HG02938 (cell line): ENCODE measurements around the gene SERTAD1.
"Not testable (repeated sequence)": the region's sequence is repeated elsewhere in the genome, so short reads cannot be mapped to it uniquely, and the experiment has no call there.

Source experiments
- ATAC-seq: cut with Tn5 transposase; IDR thresholded peaks from one replicate; pipeline ENCODE4 v1.9.1; 2021; ENCODE audit warnings: mild to moderate bottlenecking, moderate library complexity; ENCODE audit not compliant: unreplicated experiment

The SERTAD1 gene

GRCh38 chr19:40423938-40424337 lies 1.9 kb downstream of the SERTAD1 start:
- no peak for ATAC-seq

DNA sequence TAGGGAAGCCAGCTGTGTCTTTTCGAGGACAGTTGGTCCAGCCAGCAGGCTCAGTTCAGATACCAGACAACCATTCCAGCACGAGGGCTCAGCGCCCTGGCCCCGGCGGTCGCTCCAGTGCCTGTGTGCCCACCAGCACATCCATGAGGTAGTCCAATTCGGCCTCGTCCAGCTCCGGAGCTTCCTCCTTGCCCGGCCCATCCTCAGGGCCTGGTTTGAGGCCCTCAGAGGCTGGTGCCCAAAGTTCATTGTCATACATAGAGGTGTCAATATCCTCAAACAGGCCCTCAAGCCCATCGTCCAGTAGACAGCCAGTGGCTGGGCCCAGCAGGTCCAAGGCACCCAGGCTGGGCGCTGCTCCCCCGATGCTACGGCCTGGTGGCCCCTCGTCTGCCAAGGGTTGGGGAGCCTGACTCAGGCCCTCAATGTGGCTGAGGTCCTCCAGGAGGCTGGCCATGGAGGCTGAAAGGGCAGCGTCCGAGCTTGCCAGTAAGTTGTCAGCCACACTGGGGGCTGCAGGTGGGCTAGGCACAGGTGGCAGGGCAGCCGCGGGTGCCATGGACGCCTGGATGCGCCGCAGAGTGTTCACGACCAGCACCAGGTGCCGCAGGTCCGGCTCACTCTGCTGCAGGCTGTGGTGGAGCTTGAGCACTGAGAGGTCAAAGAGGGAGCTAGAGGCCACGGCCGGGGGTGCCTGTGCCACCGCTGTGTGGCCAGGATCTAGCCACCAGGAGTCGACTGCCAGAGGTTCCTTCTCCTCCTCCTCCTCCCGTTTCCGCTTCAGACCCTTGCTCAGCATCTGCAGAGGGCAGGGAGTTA lies 2.8 kb downstream of the SERTAD1 start:
- no peak for ATAC-seq

DNA sequence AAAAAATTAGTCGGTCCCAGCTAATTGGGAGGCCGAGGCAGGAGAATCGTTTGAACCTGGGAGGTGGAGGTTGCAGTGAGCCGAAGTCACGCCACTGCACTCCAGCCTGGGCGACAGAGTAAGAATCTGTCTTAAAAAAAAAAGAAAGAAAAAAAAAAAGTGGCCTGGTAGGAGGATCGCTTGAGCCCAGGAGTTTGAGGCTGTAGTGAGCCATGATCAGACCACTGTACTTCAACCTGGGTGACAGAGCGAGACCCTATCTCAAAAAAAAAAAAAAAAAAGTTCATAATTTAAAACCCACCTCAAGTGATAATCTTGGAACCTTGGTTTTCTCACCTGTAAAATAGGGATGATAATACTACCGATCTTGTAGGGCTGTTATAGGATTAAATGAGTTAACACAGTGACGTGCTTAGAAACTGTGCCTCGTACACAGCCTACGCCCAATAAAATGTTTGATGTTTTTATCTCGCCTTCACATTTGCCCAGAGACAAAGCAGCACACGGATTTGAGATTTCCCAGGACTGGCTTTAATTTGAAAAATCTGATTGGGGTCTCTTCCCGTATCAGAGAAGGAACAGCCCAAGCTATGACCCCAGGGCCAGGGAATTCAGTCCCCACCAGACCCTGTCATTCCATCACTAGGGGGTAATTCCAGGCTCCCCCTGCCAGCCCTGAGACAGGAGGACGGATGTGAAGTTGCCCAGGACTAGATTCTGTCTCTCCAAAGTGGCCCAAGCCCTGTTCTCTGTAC lies 3.6 kb downstream of the SERTAD1 start:
- ATAC-seq, result no peak

DNA sequence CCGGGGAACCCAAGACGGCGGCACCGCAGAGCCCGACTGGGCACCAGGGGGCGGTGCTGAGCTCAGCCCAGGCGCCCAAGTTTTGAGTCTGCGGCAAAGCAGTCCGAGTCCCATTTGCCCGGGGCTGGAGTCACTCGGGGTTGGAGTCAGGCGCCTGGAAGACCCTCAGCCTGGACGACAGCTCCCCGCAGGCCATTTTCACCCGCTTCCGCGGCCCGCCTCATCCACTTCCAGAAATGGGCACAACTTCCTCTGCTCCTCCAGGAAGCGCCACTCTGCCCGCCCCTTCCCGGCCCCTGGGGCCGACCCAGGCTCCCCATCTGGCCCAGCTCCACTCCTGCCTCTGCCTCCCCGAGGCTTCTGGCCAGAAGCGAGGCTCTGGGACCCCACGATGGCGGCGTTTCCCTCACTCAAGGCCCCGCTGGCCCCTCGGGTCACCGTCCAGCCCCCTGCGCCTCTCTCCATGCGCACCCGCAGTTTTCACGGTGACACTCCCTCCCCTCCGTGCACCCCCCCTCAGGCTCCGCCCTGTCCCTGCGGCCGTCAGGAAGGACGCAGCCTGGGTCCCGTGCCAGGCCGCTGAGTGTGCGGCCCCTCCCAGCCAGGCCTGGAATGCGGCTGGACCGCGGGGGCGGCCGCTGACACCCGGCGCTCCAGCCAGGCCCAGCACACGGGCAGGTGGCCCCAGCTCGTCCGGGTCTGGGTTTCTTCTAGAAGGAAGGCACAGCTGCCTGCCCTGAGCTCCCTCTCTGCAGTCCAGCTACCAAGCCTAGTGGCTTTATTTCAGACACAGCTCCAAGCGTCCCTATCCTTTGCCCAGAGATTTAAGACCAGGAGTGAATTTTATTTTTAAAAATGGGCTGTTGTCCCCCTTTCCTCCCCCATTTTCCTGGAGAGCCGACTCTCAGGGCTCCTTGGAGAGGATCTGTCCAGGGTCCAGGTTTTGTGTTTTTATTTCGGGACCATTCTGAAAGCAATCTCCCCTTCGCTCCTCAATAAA lies 4.7 kb downstream of the SERTAD1 start:
- no peak for ATAC-seq

DNA sequence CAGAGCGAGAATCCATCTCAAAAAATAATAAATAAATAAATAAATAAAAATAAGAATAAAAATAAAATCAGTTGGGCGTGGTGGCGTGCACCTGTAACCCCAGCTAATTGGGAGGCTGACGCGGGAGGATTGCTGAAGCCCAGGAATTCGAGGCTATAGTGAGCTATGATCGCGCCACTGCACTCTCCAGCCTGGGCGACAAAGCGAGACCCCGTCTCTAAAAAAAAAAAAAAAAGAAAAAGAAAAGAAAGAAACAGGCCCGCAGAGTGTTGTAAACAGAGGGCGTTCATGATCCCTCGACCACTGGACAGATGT lies 5.4 kb downstream of the SERTAD1 start:
- no peak for ATAC-seq

- ATAC-seq, result no peak
Measured at GRCh38 chr19:40419780-40420179, 6.0 kb downstream of the SERTAD1 start.

DNA sequence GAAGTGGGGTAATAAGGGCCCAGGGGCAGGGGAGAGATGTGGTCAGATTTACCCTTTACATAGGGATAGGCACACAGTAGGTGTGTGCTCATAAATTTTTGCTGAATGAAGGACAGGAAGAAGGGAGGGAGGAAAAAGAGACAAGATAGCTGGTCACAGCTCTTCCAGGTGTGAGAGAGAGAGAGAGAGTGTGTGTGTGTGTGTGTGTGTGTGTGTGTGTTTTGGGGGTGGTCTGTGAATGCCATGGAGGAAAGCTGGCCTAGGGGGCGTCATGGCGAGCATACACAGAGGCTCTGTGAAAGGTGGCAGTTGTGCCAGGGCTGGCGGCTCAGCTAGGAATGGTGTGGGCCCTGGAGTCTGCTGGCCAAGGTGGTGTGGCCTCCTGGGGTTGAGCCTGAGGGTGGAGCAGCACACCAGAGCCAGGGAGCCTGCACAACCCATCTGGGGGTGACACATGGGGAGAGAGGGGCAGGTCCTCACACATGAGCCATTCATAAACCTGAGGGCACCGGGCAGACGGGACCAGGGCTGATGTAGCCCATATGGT lies 6.7 kb downstream of the SERTAD1 start:
- no peak for ATAC-seq

- no peak for ATAC-seq
Measured at GRCh38 chr19:40418040-40418439, 7.8 kb downstream of the SERTAD1 start.

- no peak for ATAC-seq
Measured at GRCh38 chr19:40417643-40417981, 8.2 kb downstream of the SERTAD1 start.

DNA sequence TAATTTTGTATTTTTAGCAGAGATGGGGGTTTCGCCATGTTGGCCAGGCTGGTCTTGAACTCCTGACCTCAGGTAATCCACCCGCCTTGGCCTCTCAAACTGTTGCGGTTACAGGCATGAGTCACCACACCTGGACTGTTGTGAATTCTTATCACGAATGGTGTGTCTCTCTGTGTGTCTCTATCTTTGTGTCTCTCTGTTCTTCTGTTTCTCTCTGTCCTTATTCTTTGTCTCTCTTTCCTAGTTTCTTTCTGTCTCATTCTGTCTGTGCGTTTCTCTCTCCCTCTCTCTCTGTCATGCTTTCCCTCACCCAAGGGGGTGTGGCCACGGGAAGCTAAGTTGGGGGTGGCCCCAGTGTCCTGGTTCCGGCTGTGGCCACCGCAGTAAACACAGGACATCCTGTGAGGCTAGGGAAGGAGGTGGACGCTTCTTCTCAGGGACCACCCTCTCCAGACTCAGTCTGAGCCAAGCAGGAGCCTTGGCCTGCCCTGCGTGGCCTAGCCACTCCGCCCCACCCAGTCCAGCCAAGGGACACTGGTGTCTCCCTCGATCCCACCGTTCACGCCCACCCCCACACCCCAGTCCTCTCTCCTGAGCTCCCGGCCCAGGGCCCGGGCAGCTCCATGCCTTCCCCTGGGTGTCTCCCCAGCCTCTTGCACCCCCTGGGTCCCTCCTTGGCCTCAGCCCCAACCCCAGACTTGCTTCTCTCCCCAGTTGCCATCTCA lies 8.7 kb downstream of the SERTAD1 start:
- ATAC-seq, result no peak

DNA sequence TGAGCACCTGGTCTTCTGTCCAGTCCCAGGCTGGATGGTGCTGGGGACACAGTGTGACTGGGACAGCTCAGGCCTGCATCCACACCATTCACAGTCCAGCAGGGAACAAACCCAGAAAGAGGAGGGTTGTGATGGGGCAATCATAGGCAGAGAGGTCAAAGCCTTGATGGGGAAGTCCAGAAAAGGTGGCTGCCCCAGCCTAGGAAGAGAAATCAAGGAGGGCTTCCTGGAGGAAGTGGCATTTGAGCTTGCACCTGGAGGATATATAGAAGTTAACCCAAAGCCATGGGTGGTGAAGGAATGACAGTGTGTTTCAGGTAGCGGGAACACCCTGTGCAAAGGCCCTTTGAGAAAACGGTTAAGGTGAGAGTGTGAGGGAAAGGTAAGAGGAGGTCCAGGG lies 10.0 kb downstream of the SERTAD1 start:
- ATAC-seq, result no peak

GRCh38 chr19:40414542-40415535 lies 11.0 kb downstream of the SERTAD1 start:
- ATAC-seq, result no peak

GRCh38 chr19:40413291-40413845 lies 12.4 kb downstream of the SERTAD1 start, which contains the start of gene PRX:
Gene PRX (minus strand): TSS chr19:40413378. CDS start chr19:40407932, 5,446 bp downstream.
- ATAC-seq, result no peak

DNA sequence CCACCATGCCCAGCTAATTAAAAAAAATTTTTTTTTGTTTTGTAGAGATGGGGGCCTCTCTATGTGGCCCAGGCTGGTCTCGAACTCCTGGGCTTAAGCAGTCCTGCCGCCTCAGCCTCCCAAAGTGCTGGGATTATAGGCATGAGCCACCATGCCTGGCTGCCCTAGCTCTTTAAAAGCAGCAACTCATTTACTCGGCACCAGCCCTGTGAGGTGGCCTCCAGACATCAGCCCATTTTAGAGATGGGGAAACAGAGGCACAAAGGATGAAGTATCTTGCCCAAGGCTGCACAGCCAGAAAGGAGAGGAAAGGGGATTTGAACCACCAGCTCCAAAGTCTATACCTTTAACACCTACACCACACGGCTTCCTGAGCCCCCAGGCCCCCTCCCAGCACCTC lies 12.9 kb downstream of the SERTAD1 start:
- ATAC-seq, result no peak

DNA sequence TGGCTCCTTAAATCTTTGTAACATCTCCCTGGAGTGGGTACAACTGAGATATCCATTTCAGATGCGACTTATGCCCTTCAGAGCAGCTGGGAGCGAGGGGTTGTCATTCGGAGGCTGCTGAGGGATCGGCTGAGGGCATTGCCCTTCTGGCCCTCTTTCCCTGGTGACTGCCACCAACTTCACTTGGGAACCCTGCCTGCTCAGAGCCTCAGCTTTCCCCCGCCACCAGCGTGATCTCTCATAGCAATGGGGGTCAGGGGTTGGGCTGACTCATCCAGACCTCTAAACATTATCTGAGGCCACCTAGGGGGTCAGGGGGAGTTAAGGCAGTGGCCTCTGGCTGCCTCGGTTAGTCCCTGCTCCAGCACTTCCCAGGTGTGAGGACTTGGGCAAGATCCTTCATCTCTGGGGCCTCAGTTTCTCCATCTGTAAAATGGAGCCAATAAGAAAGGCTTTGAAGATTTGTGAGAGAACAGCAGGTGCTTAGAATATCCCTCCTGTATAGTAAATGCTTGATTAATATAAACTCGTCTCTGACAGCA lies 13.8 kb downstream of the SERTAD1 start:
- ATAC-seq, result no peak

DNA sequence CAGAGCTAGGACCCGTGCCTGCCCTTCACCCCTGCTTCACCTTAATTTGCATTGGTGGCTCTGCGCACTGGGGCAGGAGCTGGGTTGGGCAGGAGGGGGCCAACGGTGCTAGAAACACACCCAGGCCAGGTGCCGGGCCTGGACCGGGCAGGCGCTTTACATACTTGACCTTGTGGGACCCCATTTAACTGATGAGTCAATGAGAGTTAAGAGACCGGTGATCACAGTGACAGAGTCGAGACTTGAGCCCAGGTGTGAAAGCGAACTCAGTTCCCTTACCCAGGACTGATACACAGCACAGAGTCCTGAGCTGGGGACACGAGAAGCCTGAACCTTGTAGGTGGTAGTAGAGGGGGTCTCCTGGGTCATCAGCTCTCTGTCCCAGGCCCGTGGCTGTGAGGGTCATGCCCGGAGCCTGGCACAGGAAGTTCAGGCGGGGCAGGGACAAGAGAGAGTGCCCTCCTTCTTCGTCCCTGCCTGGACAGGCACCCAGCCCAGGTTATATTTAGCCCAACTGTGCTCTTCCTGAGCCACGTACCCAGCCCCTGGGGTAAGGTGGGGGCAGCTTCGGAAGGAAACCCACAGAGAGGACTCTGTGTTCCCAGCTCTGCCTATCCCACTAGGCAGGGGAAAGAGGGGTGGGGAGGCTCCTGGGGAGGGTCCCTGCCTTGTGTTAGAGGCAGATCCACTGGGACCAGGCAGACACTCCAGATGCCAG lies 14.5 kb downstream of the SERTAD1 start:
- no peak for ATAC-seq

DNA sequence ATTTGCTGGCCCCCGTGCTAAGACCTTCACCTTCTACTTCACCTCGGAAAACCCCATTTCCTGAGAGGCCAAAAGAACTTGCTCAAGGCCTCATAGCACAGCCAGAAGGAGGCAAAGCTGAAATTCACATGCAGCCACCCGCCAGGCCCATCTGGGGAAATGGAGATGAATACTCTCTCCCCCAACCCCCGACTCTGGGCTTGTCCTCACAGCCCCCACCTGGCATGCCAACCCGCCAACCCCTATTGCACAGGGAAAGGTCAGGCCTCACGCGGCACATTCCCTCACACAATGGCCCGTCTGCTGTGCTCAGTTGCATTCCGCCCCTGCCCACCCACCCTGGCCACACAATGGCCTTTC lies 15.8 kb downstream of the SERTAD1 start:
- ATAC-seq, result no peak

DNA sequence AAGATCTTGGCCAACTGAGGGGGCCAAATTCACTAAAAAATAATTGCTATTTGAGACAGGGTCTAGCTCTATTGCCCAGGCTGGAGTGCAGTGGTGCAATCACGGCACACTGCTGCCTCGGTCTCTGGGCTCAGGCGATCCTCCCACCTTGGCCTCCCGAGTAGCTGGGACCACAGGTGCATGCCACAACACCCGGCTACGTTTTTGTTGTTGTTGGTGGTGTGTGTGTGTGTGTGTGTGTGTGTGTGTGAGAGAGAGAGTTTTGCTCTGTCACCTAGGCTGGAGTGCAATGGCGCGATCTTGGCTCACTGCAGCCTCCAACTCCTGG lies 17.2 kb downstream of the SERTAD1 start:
- not testable (repeated sequence) for ATAC-seq
